ENCODE data around the gene DLL1. TPM values are rescaled to one million over a fixed set of nuclear protein-coding genes. Genes with fewer than 3 reads are reported as not detected.
A peak's percentile ranks its signal among the peaks of the same experiment; 100 is the strongest.

The DLL1 gene
- total RNA-seq, 1 experiment from 2014 or later: 0.26 TPM

DNA sequence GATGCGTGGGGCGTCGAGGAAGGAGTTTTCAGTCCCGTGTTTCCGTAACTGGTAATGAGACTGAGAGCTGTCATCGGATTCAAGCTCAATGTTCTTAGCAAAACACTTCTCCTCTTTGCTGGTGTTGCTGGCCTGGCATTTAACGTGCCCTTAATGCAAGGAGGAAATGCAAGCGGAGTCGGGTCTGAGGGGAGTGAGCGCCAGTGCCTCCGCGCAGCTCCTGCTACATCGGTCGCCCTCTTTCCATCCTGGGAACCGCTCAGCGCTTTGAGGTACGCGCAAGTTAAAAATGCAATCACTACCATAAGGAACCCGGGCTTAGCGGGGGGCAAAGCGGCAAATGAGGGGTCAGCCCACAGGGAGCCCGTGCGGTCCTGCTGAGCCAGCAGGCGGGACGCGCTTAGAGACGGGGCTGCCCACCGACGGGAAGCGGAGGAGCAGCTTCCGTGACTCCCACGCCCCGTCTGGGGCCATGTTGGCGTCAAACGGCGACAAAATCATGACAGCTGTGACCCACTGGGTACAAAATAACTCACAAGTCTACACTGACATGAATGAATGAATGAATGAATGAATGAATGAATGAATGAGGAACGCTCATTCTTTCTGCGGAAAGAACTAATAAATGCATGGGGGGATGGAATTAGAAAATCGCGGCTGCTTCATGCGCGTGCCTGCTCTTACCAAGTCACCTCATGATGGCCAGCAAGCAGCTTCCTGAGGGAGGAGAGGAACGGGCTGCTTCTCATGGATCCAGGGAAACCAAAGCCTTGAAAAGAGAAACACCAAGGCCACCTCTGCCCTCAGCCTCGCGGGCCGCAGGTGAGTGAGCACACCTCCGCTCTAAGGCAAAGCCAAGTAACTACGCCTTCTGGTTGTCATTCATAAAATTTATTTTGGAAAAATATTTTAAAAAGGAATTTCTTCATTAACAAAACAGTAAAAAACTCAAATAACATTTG, 9.3 kb downstream of the DLL1 start:
- no peak overlapping the region for H3K27ac ChIP-seq (ENCODE audit: low read length)

DNA sequence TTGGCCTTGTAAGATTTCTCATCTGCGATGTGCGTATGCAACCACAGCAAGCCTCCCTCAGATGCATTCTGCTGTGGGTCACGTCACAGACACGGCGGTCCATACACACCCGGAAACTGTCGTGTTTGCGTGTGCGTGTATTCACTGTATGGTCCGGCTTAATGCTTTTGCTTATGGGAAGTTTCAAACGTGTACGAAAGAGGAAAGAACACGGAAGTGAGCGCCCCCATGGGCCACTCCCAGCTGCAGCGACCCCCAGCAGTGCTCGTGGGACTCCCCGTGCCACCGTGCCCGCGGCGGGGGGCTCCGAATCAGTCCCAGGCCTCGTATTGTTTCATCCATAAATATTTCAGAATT, 10.2 kb downstream of the DLL1 start:
- no peaks in the 10 kb centered on the region for H3K79me2 ChIP-seq (ENCODE audit: low read length)
- peak overlapping the region; percentile 68 for H3K4me2 ChIP-seq (ENCODE audit: low read depth, low read length, poor library complexity, severe bottlenecking)
- H3K27me3 ChIP-seq (ENCODE audit: low read length): no peaks in the 10 kb centered on the region
- H3K9me2 ChIP-seq (replicated peaks; ENCODE audit: insufficient read depth, low read length): no peaks in the 10 kb centered on the region
- H2AFZ ChIP-seq (ENCODE audit: low read length): peak overlapping the region; percentile 62; the same call in 1 of the 2 replicates
- peak; percentile 59 for DNase-seq
- no peaks in the 10 kb centered on the region for H4K20me1 ChIP-seq (ENCODE audit: insufficient read depth, low read depth, low read length)
- peaks cover 20% of the 10 kb centered on the region for H3K4me1 ChIP-seq (ENCODE audit: low read length)
- no peaks in the 10 kb centered on the region for H3K9me3 ChIP-seq (ENCODE audit: low read length)
- no peaks in the 10 kb centered on the region for H3K36me3 ChIP-seq (ENCODE audit: insufficient read depth, low read length)
- peak overlapping the region; percentile 61 for H3K9ac ChIP-seq (ENCODE audit: low read length)
- peak overlapping the region; percentile 58 for H3K4me3 ChIP-seq (ENCODE audit: low read length)
- H3K27ac ChIP-seq (ENCODE audit: low read length): no peak overlapping the region

More for the DNA sequence above, 9.3 kb downstream of the DLL1 start:
- Histone ChIP-seq H3K27me3 (ENCODE audit: low read length) (no peaks in the 10 kb centered on the region), H3K4me1 (ENCODE audit: low read length) (peaks cover 20% of the 10 kb centered on the region), H3K9me2 (replicated peaks; ENCODE audit: insufficient read depth, low read length) (no peaks in the 10 kb centered on the region), H3K9me3 (ENCODE audit: low read length) (no peaks in the 10 kb centered on the region), H3K4me2 (ENCODE audit: low read depth, low read length, poor library complexity, severe bottlenecking) (peak overlapping the region; percentile 68), H2AFZ (ENCODE audit: low read length) (no peak overlapping the region), H4K20me1 (ENCODE audit: insufficient read depth, low read depth, low read length) (no peaks in the 10 kb centered on the region), H3K79me2 (ENCODE audit: low read length) (no peaks in the 10 kb centered on the region), H3K36me3 (ENCODE audit: insufficient read depth, low read length) (no peaks in the 10 kb centered on the region), H3K4me3 (ENCODE audit: low read length) (peak overlapping the region; percentile 58; the same call in 1 of the 2 replicates), H3K9ac (ENCODE audit: low read length) (no peak overlapping the region)
- no peak for DNase-seq

DNA sequence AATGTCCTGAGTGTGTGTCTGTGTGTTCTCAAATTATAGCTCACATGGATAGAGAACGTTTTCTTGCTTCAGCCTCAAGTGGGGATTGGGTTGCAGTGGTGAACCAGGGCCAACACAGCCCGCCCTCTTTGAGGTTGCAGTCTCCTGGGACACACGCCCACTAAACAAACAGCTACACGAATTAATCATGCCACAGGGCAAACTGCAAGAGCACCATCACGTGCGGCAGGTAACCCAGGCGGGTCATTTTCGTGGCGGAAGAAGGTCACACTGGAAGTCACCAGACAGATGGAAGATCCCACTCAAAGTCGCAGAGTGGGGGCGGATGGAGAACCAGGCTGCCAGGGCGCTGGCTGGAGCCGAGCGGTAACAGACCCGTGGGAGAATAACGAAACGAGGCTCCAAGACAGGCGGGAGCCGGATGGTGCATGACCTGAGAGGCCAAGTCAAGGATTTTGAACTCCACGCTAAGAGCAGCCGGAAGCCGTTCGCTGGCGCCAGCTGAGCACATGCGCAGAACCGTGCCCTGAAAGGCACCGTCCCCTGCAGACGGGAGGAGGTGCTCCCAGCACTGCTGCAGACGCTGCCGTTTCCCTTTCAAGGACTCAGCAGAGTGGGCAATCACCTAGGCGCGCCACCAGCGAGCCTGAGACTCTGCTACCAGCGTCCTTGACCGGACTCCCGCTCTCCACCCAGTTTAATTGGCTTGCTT, 10.7 kb downstream of the DLL1 start:
- Histone ChIP-seq H3K27ac (ENCODE audit: low read length) (no peak overlapping the region), H2AFZ (ENCODE audit: low read length) (peak overlapping the region; percentile 70; the same call in 1 of the 2 replicates), H3K9me3 (ENCODE audit: low read length) (no peaks in the 10 kb centered on the region), H4K20me1 (ENCODE audit: insufficient read depth, low read depth, low read length) (no peaks in the 10 kb centered on the region), H3K9me2 (replicated peaks; ENCODE audit: insufficient read depth, low read length) (no peaks in the 10 kb centered on the region), H3K36me3 (ENCODE audit: insufficient read depth, low read length) (no peaks in the 10 kb centered on the region), H3K4me2 (ENCODE audit: low read depth, low read length, poor library complexity, severe bottlenecking) (peak overlapping the region; percentile 68), H3K4me3 (ENCODE audit: low read length) (peak overlapping the region; percentile 58), H3K27me3 (ENCODE audit: low read length) (no peaks in the 10 kb centered on the region), H3K79me2 (ENCODE audit: low read length) (no peaks in the 10 kb centered on the region), H3K4me1 (ENCODE audit: low read length) (peaks cover 20% of the 10 kb centered on the region), H3K9ac (ENCODE audit: low read length) (peak overlapping the region; percentile 61)
- peak; percentile 86 for DNase-seq

DNA sequence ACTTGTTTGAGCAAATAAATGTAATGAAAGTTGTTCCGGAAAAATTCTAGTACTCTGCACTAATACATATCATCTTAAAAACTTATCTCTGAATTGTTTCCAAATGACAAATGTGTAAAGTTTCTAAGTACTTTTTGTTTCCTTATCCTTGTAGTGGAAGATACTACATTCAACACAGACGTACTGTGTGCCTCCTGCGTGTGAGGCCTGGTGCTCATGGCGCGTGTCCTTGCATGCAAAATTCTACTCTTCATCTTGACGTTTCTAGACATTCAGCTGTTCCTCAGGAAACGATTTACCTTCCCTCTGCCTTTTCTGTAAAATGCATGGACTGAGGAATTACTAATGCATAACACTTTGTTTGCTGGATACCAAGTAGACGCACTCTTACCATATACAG, 11.5 kb downstream of the DLL1 start:
- Histone ChIP-seq H3K9ac (ENCODE audit: low read length) (no peak overlapping the region), H3K9me3 (ENCODE audit: low read length) (no peaks in the 10 kb centered on the region), H3K9me2 (replicated peaks; ENCODE audit: insufficient read depth, low read length) (no peaks in the 10 kb centered on the region), H3K27me3 (ENCODE audit: low read length) (no peaks in the 10 kb centered on the region), H3K36me3 (ENCODE audit: insufficient read depth, low read length) (no peaks in the 10 kb centered on the region), H2AFZ (ENCODE audit: low read length) (no peak overlapping the region), H3K4me2 (ENCODE audit: low read depth, low read length, poor library complexity, severe bottlenecking) (no peak overlapping the region), H4K20me1 (ENCODE audit: insufficient read depth, low read depth, low read length) (no peaks in the 10 kb centered on the region), H3K4me1 (ENCODE audit: low read length) (peaks cover 20% of the 10 kb centered on the region), H3K27ac (ENCODE audit: low read length) (no peak overlapping the region), H3K4me3 (ENCODE audit: low read length) (no peak overlapping the region), H3K79me2 (ENCODE audit: low read length) (no peaks in the 10 kb centered on the region)
- no peak for DNase-seq

DNA sequence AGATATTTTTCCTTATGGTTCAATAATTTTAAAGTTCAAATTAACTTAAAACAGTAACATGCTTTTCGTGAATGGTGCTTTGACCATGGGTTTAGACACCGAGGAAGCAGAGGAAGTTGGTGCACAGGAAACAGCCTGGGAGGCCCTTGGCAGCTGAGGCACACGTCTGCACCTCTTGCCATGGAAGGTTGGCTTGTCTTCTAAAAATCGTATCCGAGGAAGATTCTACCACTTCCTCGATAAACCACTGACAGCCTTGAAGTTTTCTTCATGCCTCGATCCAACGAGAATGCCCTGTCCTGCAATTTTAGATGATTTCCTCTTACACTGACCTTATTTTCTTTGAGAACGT, 12.2 kb downstream of the DLL1 start:
- Histone ChIP-seq H3K27me3 (ENCODE audit: low read length) (no peaks in the 10 kb centered on the region), H2AFZ (ENCODE audit: low read length) (peak overlapping the region; percentile 25; the same call in 1 of the 2 replicates), H3K9me2 (replicated peaks; ENCODE audit: insufficient read depth, low read length) (no peaks in the 10 kb centered on the region), H3K27ac (ENCODE audit: low read length) (no peak overlapping the region), H3K4me3 (ENCODE audit: low read length) (no peak overlapping the region), H3K79me2 (ENCODE audit: low read length) (no peaks in the 10 kb centered on the region), H3K4me1 (ENCODE audit: low read length) (peaks cover 20% of the 10 kb centered on the region), H4K20me1 (ENCODE audit: insufficient read depth, low read depth, low read length) (no peaks in the 10 kb centered on the region), H3K9me3 (ENCODE audit: low read length) (no peaks in the 10 kb centered on the region), H3K36me3 (ENCODE audit: insufficient read depth, low read length) (no peaks in the 10 kb centered on the region), H3K4me2 (ENCODE audit: low read depth, low read length, poor library complexity, severe bottlenecking) (no peak overlapping the region), H3K9ac (ENCODE audit: low read length) (no peak overlapping the region)
- DNase-seq: no peak

DNA sequence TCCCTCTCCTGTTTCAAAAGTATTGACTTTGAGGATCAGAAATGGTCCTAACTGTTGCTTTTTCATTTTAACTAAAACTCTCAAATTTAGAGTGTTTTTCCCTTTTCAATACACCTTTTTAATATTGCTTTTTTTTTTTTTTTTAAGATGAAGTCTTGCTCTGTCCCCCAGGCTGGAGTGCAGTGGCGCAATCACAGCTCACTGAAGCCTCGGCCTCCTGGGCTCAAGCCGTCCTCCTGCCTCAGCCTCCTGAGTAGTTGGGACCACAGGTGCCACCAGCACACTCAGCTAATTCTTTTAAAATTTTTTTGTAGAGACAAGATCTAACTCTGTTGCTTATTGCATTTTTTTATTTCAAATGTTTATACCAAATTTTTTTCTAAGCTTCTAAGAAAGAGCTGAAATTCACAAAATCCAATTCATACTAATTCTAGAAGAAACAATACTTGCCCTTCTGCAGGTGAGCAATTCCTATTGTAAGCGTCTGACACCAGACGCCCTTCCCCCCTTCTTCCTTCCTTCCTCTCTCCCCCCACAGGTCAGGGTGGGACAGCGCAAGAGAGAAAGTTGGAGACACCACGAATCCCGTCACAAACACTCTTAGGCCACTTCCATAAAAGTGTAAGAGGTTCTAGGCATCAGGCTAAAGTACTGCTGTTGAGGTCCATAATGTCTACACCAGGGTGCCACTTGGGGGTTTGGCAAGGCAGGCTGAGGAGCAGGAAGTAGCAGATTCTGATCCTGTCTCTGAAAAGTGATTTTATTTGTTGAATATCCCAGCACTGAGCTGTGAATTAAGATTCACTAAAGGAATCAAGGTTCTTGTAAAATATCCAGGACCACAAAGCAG, 12.8 kb downstream of the DLL1 start:
- H3K9me2 ChIP-seq (replicated peaks; ENCODE audit: insufficient read depth, low read length): no peaks in the 10 kb centered on the region
- H3K9ac ChIP-seq (ENCODE audit: low read length): no peak overlapping the region
- DNase-seq: no peak
- no peaks in the 10 kb centered on the region for H3K36me3 ChIP-seq (ENCODE audit: insufficient read depth, low read length)
- H3K27me3 ChIP-seq (ENCODE audit: low read length): no peaks in the 10 kb centered on the region
- H3K4me1 ChIP-seq (ENCODE audit: low read length): peaks cover 20% of the 10 kb centered on the region
- H3K79me2 ChIP-seq (ENCODE audit: low read length): no peaks in the 10 kb centered on the region
- H3K4me3 ChIP-seq (ENCODE audit: low read length): no peak overlapping the region
- no peak overlapping the region for H3K27ac ChIP-seq (ENCODE audit: low read length)
- no peaks in the 10 kb centered on the region for H3K9me3 ChIP-seq (ENCODE audit: low read length)
- H2AFZ ChIP-seq (ENCODE audit: low read length): peak overlapping the region; percentile 25; the same call in 1 of the 2 replicates
- no peak overlapping the region for H3K4me2 ChIP-seq (ENCODE audit: low read depth, low read length, poor library complexity, severe bottlenecking)
- H4K20me1 ChIP-seq (ENCODE audit: insufficient read depth, low read depth, low read length): no peaks in the 10 kb centered on the region

DNA sequence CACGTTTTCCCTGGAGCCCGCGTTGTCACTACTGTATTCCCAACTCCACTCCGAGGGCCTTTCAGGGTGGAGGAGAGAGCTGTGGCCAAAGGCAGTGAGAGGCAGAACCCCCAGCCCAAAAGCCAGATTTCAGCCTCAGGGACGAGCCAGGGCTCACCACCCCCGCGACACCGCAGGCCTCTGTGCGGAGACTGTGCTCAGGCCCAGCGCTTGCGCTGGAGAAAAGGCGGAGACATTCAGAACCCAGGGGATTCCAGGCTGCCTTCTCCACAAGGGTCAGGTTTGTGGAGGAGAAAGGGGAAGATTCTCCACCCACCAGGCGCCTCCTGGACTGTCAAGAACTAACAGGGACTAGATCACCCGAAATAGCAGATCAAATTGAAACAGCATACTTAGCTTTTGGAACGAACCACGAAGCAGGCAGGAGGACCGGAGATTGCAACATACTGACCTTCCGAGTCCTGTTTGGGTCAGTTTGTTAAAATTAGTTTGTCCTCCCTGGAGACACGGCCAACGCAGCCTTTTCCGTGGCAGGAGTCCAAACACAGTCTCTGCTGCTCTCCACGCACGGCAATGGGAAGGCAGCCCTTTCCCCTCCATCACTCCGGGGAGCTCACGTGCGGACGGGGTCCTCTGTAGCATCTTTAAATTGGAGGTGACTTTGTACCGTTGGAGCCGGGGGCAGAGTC, 14.4 kb downstream of the DLL1 start:
- Histone ChIP-seq H3K4me2 (ENCODE audit: low read depth, low read length, poor library complexity, severe bottlenecking) (no peak overlapping the region), H3K36me3 (ENCODE audit: insufficient read depth, low read length) (no peaks in the 10 kb centered on the region), H3K9me2 (replicated peaks; ENCODE audit: insufficient read depth, low read length) (no peaks in the 10 kb centered on the region), H3K4me1 (ENCODE audit: low read length) (peaks cover 20% of the 10 kb centered on the region), H3K79me2 (ENCODE audit: low read length) (no peaks in the 10 kb centered on the region), H3K4me3 (ENCODE audit: low read length) (no peak overlapping the region), H3K27ac (ENCODE audit: low read length) (no peak overlapping the region), H2AFZ (ENCODE audit: low read length) (no peak overlapping the region), H3K27me3 (ENCODE audit: low read length) (no peaks in the 10 kb centered on the region), H4K20me1 (ENCODE audit: insufficient read depth, low read depth, low read length) (no peaks in the 10 kb centered on the region), H3K9ac (ENCODE audit: low read length) (no peak overlapping the region), H3K9me3 (ENCODE audit: low read length) (no peaks in the 10 kb centered on the region)
- no peak for DNase-seq
